Endothelial cell of umbilical vein (primary cell): Measurements from ENCODE around the gene ADCY5. TPM values are rescaled to one million over a fixed set of nuclear protein-coding genes. Genes with fewer than 3 reads are reported as not detected.

ENCODE experiments used
- BruUV-seq: library from RNA; stranded (reverse); fragments of 400-500 nt; replicated peaks from 2 replicates; lab custom pipeline; 2021; lab: Mats Ljungman, UMichigan
- CTCF ChIA-PET: fragments of 300-600, 350-600 bp; sonication (Branson Sonifier 250); formaldehyde crosslinking; loops from one replicate; lab custom pipeline; 2021; ENCODE audit warnings: antibody characterized with exemption, inconsistent platforms; lab: Charles Lee
- POLR2A ChIA-PET: fragments of 300-600, 350-600 bp; sonication (Branson Sonifier 250); formaldehyde crosslinking; loops from one replicate; lab custom pipeline; 2021; ENCODE audit warnings: antibody characterized with exemption, inconsistent platforms; lab: Charles Lee
- DNase-seq: peaks from one replicate; pipeline ENCODE4 v3.0.0-alpha.2; 2011; ENCODE audit warnings: low read depth, low spot score
- FAIRE-seq: peaks from 2 replicates; lab custom pipeline; 2011; peaks lifted over from hg19 to GRCh38; lab: Jason Lieb, UNC
- H2AFZ ChIP-seq: 2 replicates; pipeline ENCODE4 v1.6.0; 2012; ENCODE audit warnings: low read depth, low read length, control low read depth, inconsistent platforms
- H3K27ac ChIP-seq: 2 replicates; pipeline ENCODE4 v1.5.1; 2011; ENCODE audit warnings: low read depth, mild to moderate bottlenecking, control low read depth, low read length, moderate library complexity; ENCODE audit not compliant: insufficient read depth
- H3K27me3 ChIP-seq, 2 experiments: 2 replicates each; pipeline versions ENCODE4 v1.6.0 to v1.6.1; 2011; ENCODE audit warnings: low read length in 2 of 2, mixed read lengths in 1 of 2; ENCODE audit not compliant: control insufficient read depth in 2 of 2, insufficient read depth in 2 of 2
- H3K36me3 ChIP-seq, 2 experiments: 2 replicates in 1 of 2; 3 replicates in 1 of 2; pipeline ENCODE4 v1.5.1; 2011; ENCODE audit warnings: low read length in 2 of 2, mild to moderate bottlenecking in 1 of 2, moderate library complexity in 1 of 2; ENCODE audit not compliant: control insufficient read depth in 2 of 2, insufficient read depth in 2 of 2; ENCODE audit errors: extremely low read depth in 1 of 2
- H3K4me1 ChIP-seq: 3 replicates; pipeline ENCODE4 v1.5.1; 2011; ENCODE audit warnings: mild to moderate bottlenecking, low read length; ENCODE audit not compliant: control insufficient read depth, insufficient read depth; ENCODE audit errors: extremely low read depth
- H3K4me2 ChIP-seq: 2 replicates; pipeline ENCODE4 v1.6.1; 2011; ENCODE audit warnings: low read length, control low read depth, mixed read lengths; ENCODE audit not compliant: insufficient read depth
- H3K4me3 ChIP-seq, 3 experiments: fragments of 200-600 bp in 1 of 3; sonication (generic), shearing (Covaris generic) in 1 of 3; replicated peaks in 1 of 3; 2 replicates each; pipeline ENCODE4 v1.5.1; 2011 to 2016; ENCODE audit warnings: control low read depth in 3 of 3, low read length in 3 of 3, mild to moderate bottlenecking in 2 of 3, inconsistent platforms in 1 of 3, low read depth in 1 of 3, moderate library complexity in 1 of 3; ENCODE audit not compliant: insufficient read depth in 1 of 3
- H3K79me2 ChIP-seq: 2 replicates; pipeline ENCODE4 v1.6.0; 2012; ENCODE audit warnings: low read length, inconsistent platforms; ENCODE audit not compliant: control insufficient read depth, insufficient read depth
- H3K9ac ChIP-seq: replicated peaks from 2 replicates; pipeline ENCODE3; 2011; ENCODE audit warnings: low read length, control low read depth; ENCODE audit not compliant: insufficient read depth; ENCODE audit errors: extremely low read depth
- H3K9me1 ChIP-seq: replicated peaks from 3 replicates; pipeline ENCODE4 v1.6.0; 2011; ENCODE audit warnings: mild to moderate bottlenecking, low read length; ENCODE audit not compliant: control insufficient read depth, insufficient read depth; ENCODE audit errors: extremely low read depth
- H3K9me3 ChIP-seq: replicated peaks from 2 replicates; pipeline ENCODE4 v1.5.1; 2012; ENCODE audit warnings: low read length, inconsistent platforms; ENCODE audit not compliant: control insufficient read depth, insufficient read depth
- H4K20me1 ChIP-seq: replicated peaks from 2 replicates; pipeline ENCODE3; 2011; ENCODE audit warnings: mild to moderate bottlenecking, low read length; ENCODE audit not compliant: control insufficient read depth, insufficient read depth; ENCODE audit errors: extremely low read depth
- EZH2 ChIP-seq: IDR thresholded peaks from 2 replicates; pipeline ENCODE4 v1.6.1; 2012; ENCODE audit warnings: borderline replicate concordance, low read depth, mild to moderate bottlenecking, moderate library complexity, low read length, inconsistent platforms; ENCODE audit not compliant: severe bottlenecking
- FOS ChIP-seq: IDR thresholded peaks from 2 replicates; pipeline ENCODE4 v1.6.1; 2011; ENCODE audit warnings: mild to moderate bottlenecking, low read length, moderate library complexity, borderline replicate concordance; ENCODE audit not compliant: insufficient read depth
- GATA2 ChIP-seq: IDR thresholded peaks from 2 replicates; pipeline ENCODE4 v1.7.0; 2011; ENCODE audit warnings: low read depth, mild to moderate bottlenecking, moderate library complexity, mixed read lengths, low read length; ENCODE audit not compliant: insufficient read length, insufficient read depth
- JUN ChIP-seq: IDR thresholded peaks from 2 replicates; pipeline ENCODE4 v1.6.1; 2011; ENCODE audit warnings: borderline replicate concordance, low read depth; ENCODE audit not compliant: insufficient read length, insufficient read depth
- MYC ChIP-seq: IDR thresholded peaks from one replicate; pipeline ENCODE4 v1.6.1; 2011; ENCODE audit warnings: mild to moderate bottlenecking, low read depth, low read length
- POLR2A ChIP-seq: IDR thresholded peaks from 2 replicates; pipeline ENCODE4 v1.6.1; 2012; ENCODE audit warnings: low read depth, mild to moderate bottlenecking, control low read depth, low read length
- POLR2AphosphoS5 ChIP-seq: IDR thresholded peaks from 2 replicates; pipeline ENCODE4 v1.6.1; 2012; ENCODE audit warnings: low read depth, mild to moderate bottlenecking, control low read depth, low read length, moderate library complexity; ENCODE audit not compliant: insufficient read depth
- dilution Hi-C: fragments of 300-500 bp; cut with MboI; formaldehyde crosslinking; loops from one replicate; pipeline ENCODE4 v1.15.0; 2019; ENCODE audit warnings: low sequenced_read_pairs; ENCODE audit not compliant: extremely low pct_ligation_motif_present
- intact Hi-C: fragments of 100-400 bp; cut with micrococcal nuclease; formaldehyde crosslinking; loops from one replicate; pipeline ENCODE4 v1.10.0; 2022
- polyA plus RNA-seq, 4 experiments: library from polyadenylated mRNA; depleted of rRNA in 3 of 4; stranded (reverse) in 3 of 4; unstranded in 1 of 4; fragments of >200 nt; gene quantifications; 2 replicates each; pipeline versions ENCODE4 v1.2.1 to v1.2.3, GENCODE V29; 2011 to 2012; ENCODE audit warnings: missing spikeins in 1 of 4
- total RNA-seq: library from RNA; stranded (reverse); gene quantifications from 2 replicates; pipeline ENCODE4 v1.2.3, GENCODE V29; 2021
- TF ChIP-seq, protein P1 (sequence below), 2 donors: IDR thresholded peaks; 1 replicate in 1 of 2; 2 replicates in 1 of 2; pipeline ENCODE4 v1.5.1; 2011; ENCODE audit warnings: low read length in 2 of 2, mild to moderate bottlenecking in 2 of 2, moderate library complexity in 2 of 2, control low read depth in 1 of 2, inconsistent platforms in 1 of 2, low read depth in 1 of 2; ENCODE audit not compliant: insufficient read depth in 1 of 2; ENCODE audit errors: extremely low read depth in 1 of 2
- TF ChIP-seq, protein P2 (sequence below): IDR thresholded peaks from 2 replicates; pipeline ENCODE4 v1.6.1; 2011; ENCODE audit not compliant: insufficient read depth, insufficient read length

ADCY5 gene
- total and polyA plus RNA-seq, 2 donors (not counting 3 experiments of a cell fraction or from before 2014, with no cell fraction given) = 0.01 TPM; not detected in 1

DNA sequence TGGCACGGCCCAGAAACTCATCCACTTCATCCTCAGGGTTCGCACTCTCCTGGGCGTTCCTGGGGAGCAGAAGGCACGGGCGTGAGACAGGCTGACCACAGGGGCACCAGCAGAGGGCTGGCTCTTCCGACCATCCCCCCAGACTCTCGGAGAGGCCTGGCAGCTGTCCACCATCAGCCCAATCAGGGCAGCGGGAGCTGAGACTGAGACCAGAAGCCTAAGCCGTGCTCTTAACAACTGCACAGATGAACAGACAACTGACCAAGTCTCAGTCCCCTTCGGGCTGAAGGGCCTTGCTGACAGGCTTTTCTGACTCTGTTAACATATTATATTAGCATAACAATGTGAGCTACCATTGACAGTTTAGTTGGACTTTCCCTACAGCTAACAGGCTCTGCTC, 129.1 kb downstream of the ADCY5 start:
- H2AFZ ChIP-seq = no peak overlapping the region
- H3K9me1 ChIP-seq = no peaks in the 10 kb centered on the region
- intact Hi-C loops = no loop called here
- dilution Hi-C loops = no loop called here
- no TSS peak for BruUV-seq
- no peaks in the 10 kb centered on the region for H3K9me3 ChIP-seq
- no peaks in the 10 kb centered on the region for H3K36me3 ChIP-seq
- no peak for DNase-seq
- H3K4me2 ChIP-seq = no peak overlapping the region
- TF ChIP-seq, protein P1, sequence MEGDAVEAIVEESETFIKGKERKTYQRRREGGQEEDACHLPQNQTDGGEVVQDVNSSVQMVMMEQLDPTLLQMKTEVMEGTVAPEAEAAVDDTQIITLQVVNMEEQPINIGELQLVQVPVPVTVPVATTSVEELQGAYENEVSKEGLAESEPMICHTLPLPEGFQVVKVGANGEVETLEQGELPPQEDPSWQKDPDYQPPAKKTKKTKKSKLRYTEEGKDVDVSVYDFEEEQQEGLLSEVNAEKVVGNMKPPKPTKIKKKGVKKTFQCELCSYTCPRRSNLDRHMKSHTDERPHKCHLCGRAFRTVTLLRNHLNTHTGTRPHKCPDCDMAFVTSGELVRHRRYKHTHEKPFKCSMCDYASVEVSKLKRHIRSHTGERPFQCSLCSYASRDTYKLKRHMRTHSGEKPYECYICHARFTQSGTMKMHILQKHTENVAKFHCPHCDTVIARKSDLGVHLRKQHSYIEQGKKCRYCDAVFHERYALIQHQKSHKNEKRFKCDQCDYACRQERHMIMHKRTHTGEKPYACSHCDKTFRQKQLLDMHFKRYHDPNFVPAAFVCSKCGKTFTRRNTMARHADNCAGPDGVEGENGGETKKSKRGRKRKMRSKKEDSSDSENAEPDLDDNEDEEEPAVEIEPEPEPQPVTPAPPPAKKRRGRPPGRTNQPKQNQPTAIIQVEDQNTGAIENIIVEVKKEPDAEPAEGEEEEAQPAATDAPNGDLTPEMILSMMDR (IDR thresholded peaks at IDR 0.05; ENCODE audit: extremely low read depth in 1 of 2, insufficient read depth in 1 of 2, low read depth in 1 of 2, low read length in 2 of 2) = no peak
- no peak overlapping the region for H3K4me3 ChIP-seq
- H4K20me1 ChIP-seq = no peaks in the 10 kb centered on the region
- H3K79me2 ChIP-seq = no peaks in the 10 kb centered on the region
- H3K4me1 ChIP-seq = no peaks in the 10 kb centered on the region
- peaks cover 4 to 5% of the 10 kb centered on the region in 2 experiments for H3K27me3 ChIP-seq
- POLR2A ChIA-PET = no interaction called here
- no peak overlapping the region for H3K9ac ChIP-seq
- CTCF ChIA-PET = interaction anchor here (0.8 to 1.2 kb wide), 2 partner anchors 9 to 239 kb away, joined by 3 to 5 read pairs; no protein-coding TSS in a partner anchor
- no peak overlapping the region for H3K27ac ChIP-seq
- FAIRE-seq = no peak

DNA sequence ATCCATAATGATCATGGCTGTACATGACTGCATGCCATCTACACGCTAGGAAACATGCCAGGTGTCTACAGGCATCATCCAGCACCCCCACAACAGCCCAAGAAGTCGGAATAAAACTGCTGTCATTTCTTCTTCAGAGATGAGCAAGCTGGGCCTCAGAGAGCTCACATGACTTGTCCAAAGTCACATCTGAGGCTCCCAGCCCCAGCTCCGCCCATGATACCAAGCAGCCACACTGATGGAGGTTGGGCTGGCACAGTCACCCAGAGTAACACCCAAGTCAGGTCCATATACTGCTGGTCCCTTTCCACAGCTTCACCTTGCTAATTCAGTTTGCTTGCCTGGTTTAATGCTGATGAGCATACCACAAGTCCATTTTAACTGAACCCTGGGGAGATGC, 130.5 kb downstream of the ADCY5 start:
- CTCF ChIA-PET = interaction anchor here (1.2 kb wide), 1 partner anchor 11 kb away, joined by 4 read pairs; no protein-coding TSS in a partner anchor
- dilution Hi-C loops = no loop called here
- H4K20me1 ChIP-seq = no peaks in the 10 kb centered on the region
- no peak overlapping the region for H3K4me2 ChIP-seq
- H3K9me3 ChIP-seq = no peaks in the 10 kb centered on the region
- intact Hi-C loops = no loop called here
- BruUV-seq = no TSS peak
- H3K4me1 ChIP-seq = no peaks in the 10 kb centered on the region
- no peaks in the 10 kb centered on the region for H3K9me1 ChIP-seq
- H3K79me2 ChIP-seq = no peaks in the 10 kb centered on the region
- H3K36me3 ChIP-seq = no peaks in the 10 kb centered on the region
- POLR2A ChIA-PET = no interaction called here
- no peak overlapping the region for H2AFZ ChIP-seq
- H3K27ac ChIP-seq = no peak overlapping the region
- H3K4me3 ChIP-seq = no peak overlapping the region
- TF ChIP-seq, protein P1 (IDR thresholded peaks at IDR 0.05; ENCODE audit: extremely low read depth in 1 of 2, insufficient read depth in 1 of 2, low read depth in 1 of 2, low read length in 2 of 2) = no peak
- TF ChIP-seq POLR2A = no peak
- no peak for TF ChIP-seq POLR2AphosphoS5
- no peak for TF ChIP-seq EZH2
- no peak for TF ChIP-seq GATA2
- TF ChIP-seq, protein P2, sequence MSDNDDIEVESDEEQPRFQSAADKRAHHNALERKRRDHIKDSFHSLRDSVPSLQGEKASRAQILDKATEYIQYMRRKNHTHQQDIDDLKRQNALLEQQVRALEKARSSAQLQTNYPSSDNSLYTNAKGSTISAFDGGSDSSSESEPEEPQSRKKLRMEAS = no peak
- TF ChIP-seq MYC = no peak
- TF ChIP-seq FOS = no peak
- TF ChIP-seq JUN = no peak
- FAIRE-seq (no peak), DNase-seq (no peak)
- peaks cover 5 to 10% of the 10 kb centered on the region in 2 experiments for H3K27me3 ChIP-seq
- no peak overlapping the region for H3K9ac ChIP-seq
